Activated T-helper 2 cell treated with anti-CD3 and anti-CD28 coated beads, Interferon-gamma antibody, Interleukin-2, Interleukin-4, amounts not matched to agents 10 μg/mL and 5 μg/mL and 100 μg/mL, durations not matched to agents 14 hours and 24 hours and 36 hours (primary cell): ENCODE measurements around the gene HS2ST1. TPM values are rescaled to one million over a fixed set of nuclear protein-coding genes. Genes with fewer than 3 reads are reported as not detected.
A peak's percentile ranks its signal among the peaks of the same experiment; 100 is the strongest.

ENCODE experiments used
- DNase-seq: peaks from one replicate; pipeline ENCODE4 v3.0.0; 2021; ENCODE audit warnings: low spot score
- H3K27ac Mint-ChIP-seq: one replicate; pipeline ENCODE4 v1.8.0; 2021; ENCODE audit warnings: mixed read lengths
- H3K27me3 Mint-ChIP-seq: one replicate; pipeline ENCODE4 v1.8.0; 2021; ENCODE audit warnings: low read depth, mixed read lengths
- H3K36me3 Mint-ChIP-seq: one replicate; pipeline ENCODE4 v1.8.0; 2021; ENCODE audit warnings: low read depth, mixed read lengths
- H3K4me1 Mint-ChIP-seq: one replicate; pipeline ENCODE4 v1.8.0; 2021; ENCODE audit warnings: low read depth, mixed read lengths
- H3K4me3 Mint-ChIP-seq: one replicate; pipeline ENCODE4 v1.8.0; 2021; ENCODE audit warnings: low read depth, mild to moderate bottlenecking, moderate library complexity, mixed read lengths
- H3K9me3 Mint-ChIP-seq: one replicate; pipeline ENCODE4 v1.8.0; 2021; ENCODE audit warnings: mixed read lengths
- intact Hi-C: fragments of 100-400 bp; cut with micrococcal nuclease; formaldehyde crosslinking; loops from one replicate; pipeline ENCODE4 v1.15.1; 2023
- total RNA-seq: library from RNA; stranded (reverse); gene quantifications from 2 replicates; pipeline ENCODE4 v1.2.3, GENCODE V29; 2022

HS2ST1 gene
- total RNA-seq, 1 donor from 2014 or later, result 28.0 TPM

DNA sequence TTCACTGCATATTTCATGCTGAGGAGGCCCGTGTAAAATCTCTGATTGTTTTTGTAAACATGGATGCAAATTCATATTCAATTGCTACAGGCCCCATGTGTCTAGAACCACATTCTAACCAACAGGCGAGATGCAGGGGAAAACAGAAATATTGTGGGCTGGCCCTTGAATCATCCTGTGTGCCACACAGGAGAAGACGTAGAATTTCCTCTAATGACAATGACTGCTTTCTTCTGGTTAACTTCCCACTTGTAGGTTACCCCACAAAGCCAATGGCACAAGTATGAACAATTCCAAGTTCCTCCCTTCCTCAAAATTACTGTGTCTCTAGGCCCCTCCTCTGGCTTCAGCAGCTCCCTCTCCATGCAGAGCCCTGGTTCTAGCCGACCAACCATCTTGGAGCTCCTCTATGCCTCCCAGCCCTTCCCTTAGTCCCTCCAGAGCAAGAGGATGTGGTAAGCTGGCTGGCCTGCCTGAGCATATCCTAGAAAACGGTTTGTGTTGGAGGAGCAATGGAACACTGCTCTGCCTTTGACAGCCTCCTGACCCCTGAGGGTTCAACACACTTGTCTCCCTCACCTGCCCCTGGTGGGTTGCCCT, 205.2 kb downstream of the HS2ST1 start:
- intact Hi-C loops, result no loop called here
- Mint-ChIP-seq H3K27ac (no peak overlapping the region), H3K9me3 (no peaks in the 10 kb centered on the region), H3K4me3 (no peak overlapping the region), H3K4me1 (peaks cover 11% of the 10 kb centered on the region), H3K36me3 (no peaks in the 10 kb centered on the region), H3K27me3 (peaks cover 4% of the 10 kb centered on the region)
- no peak for DNase-seq

DNA sequence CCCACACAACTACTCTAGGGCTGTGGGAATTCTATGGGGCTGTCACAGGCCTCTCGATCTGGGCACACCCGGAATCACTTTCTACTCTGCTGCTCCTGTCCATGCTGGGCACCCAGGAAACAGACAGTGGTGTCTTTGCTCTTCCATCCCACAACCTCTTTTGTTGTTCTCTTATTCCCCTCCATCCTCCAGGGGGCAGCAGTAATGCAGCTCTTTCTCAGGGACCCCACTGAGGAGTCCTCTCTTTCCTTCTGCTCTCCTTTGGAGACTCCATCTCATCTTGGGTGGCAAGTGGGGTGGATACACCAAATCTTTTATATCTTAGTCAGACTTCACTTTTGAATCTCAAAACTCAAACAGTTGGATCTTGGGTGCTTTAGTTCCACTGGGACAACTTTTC, 206.3 kb downstream of the HS2ST1 start:
- DNase-seq, result no peak
- no peak overlapping the region for H3K4me3 Mint-ChIP-seq
- no peaks in the 10 kb centered on the region for H3K36me3 Mint-ChIP-seq
- no peaks in the 10 kb centered on the region for H3K9me3 Mint-ChIP-seq
- no peak overlapping the region for H3K27ac Mint-ChIP-seq
- H3K4me1 Mint-ChIP-seq, result peaks cover 11% of the 10 kb centered on the region
- intact Hi-C loops, result no loop called here
- peaks cover 4% of the 10 kb centered on the region for H3K27me3 Mint-ChIP-seq

DNA sequence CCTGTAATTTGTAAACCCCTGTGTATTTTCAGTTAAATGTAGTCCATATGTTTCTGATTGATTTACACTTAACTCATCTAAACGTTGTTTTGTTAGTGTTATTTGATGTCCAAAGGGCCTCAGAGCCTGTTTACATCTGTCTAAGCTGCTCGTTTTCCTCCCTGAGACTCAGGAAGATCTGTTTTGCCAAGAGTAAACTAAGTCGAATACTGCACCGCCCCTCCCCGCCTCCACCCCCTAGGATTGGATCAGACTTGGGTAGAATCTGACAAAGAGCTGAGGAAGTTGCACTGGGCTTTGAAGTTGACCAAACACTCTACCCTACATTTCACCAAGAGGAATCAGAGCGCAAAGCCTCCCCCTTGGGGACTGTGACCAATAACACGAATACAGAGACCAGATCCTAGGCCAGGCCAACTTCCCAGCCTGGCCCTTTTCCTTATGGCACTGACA, 207.3 kb downstream of the HS2ST1 start:
- Mint-ChIP-seq H3K9me3 (no peaks in the 10 kb centered on the region), H3K27ac (no peak overlapping the region), H3K4me1 (peaks cover 11% of the 10 kb centered on the region), H3K36me3 (no peaks in the 10 kb centered on the region), H3K4me3 (no peak overlapping the region), H3K27me3 (peaks cover 4% of the 10 kb centered on the region)
- intact Hi-C loops, result no loop called here
- DNase-seq, result no peak

DNA sequence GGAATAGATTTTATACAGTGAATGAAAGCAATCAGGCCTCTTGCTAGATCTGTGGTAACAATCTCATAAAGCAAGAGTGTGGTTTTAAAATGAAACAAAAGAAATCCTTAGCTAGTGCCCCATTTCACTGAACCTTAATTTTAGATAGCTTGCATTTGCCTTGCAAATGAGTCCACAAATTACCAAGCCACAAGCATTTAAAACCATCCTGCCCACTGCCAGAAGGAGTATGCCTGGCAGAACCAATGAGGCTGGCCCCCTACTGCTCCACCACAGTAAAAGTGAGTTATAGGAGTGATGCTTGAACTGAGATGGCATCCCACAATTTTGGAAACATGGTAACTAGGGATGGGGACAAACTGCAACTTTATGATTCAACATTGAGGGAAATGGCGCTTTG, 207.8 kb downstream of the HS2ST1 start:
- H3K4me3 Mint-ChIP-seq, result no peak overlapping the region
- intact Hi-C loops, result no loop called here
- DNase-seq, result no peak
- peaks cover 11% of the 10 kb centered on the region for H3K4me1 Mint-ChIP-seq
- H3K27ac Mint-ChIP-seq, result no peak overlapping the region
- no peaks in the 10 kb centered on the region for H3K9me3 Mint-ChIP-seq
- H3K27me3 Mint-ChIP-seq, result peaks cover 4% of the 10 kb centered on the region
- no peaks in the 10 kb centered on the region for H3K36me3 Mint-ChIP-seq

DNA sequence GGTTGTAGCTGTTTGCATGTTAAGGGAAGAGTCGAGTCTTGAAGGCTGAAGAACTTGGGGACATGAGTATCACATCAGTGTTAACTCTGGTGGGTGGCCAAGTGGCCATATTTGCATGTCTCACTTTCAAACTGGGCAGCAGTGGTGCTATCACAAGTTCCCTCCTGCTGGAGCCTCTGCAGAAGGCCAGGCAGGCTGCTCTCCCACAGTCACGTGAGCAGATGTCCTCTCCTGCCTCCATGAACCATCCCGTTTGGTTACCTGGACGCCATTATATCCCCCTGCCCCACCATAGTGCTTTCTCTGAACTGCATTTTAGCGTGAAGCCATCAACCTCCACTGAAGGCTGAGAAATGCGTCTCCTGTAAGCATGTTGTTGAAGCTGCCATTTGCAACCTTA, 209.2 kb downstream of the HS2ST1 start:
- H3K4me1 Mint-ChIP-seq, result peaks cover 11% of the 10 kb centered on the region
- intact Hi-C loops, result no loop called here
- H3K9me3 Mint-ChIP-seq, result no peaks in the 10 kb centered on the region
- no peaks in the 10 kb centered on the region for H3K36me3 Mint-ChIP-seq
- peaks cover 8% of the 10 kb centered on the region for H3K27me3 Mint-ChIP-seq
- no peak overlapping the region for H3K4me3 Mint-ChIP-seq
- DNase-seq, result no peak
- H3K27ac Mint-ChIP-seq, result no peak overlapping the region

DNA sequence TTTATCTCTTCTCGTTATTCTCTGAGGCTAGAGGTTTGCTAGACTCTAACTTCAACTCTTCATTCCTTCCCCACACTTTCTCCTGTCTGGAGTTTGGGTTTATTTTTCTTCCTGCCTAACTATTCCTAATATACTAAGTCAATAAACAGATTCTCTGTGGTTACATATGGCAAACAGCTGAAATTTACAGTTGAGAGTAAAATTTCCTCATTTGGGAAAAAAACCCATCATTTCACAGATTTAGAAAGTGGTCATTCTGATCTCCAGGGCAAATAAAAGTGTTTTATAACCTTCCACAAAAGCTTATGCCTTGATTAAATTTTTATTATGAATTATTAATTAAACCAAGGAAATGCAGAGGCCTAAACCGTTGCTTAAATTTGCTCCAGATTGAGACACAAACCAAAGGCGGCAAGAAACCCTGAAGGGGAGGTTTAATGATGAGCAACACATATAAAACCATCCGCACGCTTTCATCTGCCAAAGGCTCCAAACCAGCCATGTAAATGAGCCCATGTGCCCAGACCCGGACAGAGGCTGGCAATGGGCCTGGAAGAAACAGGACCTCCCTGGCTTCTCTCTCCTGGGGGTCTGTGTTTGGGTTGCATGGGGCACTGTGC, 212.6 kb downstream of the HS2ST1 start:
- intact Hi-C loops, result no loop called here
- Mint-ChIP-seq H3K4me3 (no peak overlapping the region), H3K4me1 (no peaks in the 10 kb centered on the region), H3K9me3 (no peaks in the 10 kb centered on the region), H3K36me3 (no peaks in the 10 kb centered on the region), H3K27ac (no peak overlapping the region), H3K27me3 (peaks cover 10% of the 10 kb centered on the region)
- no peak for DNase-seq

DNA sequence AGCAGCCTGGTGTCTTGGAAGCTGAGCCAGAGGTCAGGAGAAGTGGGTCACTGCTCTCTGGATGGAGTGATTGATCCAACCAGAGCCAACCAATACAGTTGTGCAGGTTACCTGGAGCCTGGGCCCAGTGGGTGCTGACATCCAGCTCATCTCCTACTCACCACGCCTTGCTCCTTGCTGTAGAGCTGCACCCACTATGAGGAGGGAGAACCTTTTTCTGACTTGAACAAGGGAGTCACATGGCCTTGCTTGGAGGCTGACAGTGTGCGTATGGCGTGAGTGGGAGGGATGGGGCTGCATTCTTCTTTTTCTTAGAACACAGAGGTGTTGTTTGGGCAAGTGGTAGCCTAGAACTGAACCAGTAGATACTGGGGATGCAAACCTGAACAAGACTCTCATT, 213.1 kb downstream of the HS2ST1 start:
- peaks cover 12% of the 10 kb centered on the region for H3K27me3 Mint-ChIP-seq
- no peak overlapping the region for H3K4me3 Mint-ChIP-seq
- no peaks in the 10 kb centered on the region for H3K36me3 Mint-ChIP-seq
- DNase-seq, result no peak
- no peaks in the 10 kb centered on the region for H3K9me3 Mint-ChIP-seq
- intact Hi-C loops, result no loop called here
- H3K27ac Mint-ChIP-seq, result no peak overlapping the region
- H3K4me1 Mint-ChIP-seq, result peaks cover 2% of the 10 kb centered on the region

DNA sequence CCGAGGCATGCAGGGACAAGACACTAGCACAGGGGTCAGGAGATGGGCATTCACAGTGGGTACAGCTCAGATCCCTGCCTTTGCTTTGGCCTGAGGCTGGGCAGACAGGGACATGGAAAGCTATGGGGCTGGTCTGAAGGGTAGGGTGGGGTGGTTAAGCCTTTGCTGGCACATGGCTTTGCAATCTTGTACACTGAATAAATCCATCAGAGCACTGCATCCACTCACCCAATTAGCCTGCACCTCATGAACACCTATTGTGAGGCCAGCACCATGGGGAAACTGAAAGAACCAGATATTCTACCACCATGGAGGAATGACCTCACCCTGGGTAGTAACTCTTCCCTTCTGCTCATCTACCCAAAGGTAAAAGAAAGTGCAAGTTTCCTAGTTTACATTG, 214.6 kb downstream of the HS2ST1 start:
- Mint-ChIP-seq H3K9me3 (no peaks in the 10 kb centered on the region), H3K27ac (no peak overlapping the region), H3K4me3 (no peak overlapping the region), H3K36me3 (no peaks in the 10 kb centered on the region), H3K27me3 (peaks cover 20% of the 10 kb centered on the region), H3K4me1 (peaks cover 3% of the 10 kb centered on the region)
- no peak for DNase-seq
- intact Hi-C loops, result no loop called here

DNA sequence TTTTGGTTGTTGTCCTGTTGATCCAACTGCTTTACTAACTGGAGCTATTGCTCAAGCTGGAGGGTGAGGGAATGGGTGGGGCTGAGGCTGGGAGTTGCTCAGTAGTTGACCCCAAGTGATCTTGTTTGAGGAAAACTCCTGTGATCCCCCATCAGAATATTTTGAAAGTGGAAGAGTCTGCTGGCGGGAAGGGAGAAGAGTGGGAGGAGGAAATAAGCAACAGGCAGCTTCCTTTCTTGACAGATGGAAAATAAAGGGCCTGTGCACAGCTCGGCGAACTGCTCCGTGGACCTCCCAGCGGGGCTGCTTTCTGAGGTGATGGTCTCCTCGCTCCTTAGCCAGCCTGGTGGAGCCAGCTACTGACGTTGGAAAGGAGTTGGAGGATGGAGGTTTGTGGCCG, 215.2 kb downstream of the HS2ST1 start:
- peaks cover 3% of the 10 kb centered on the region for H3K4me1 Mint-ChIP-seq
- H3K36me3 Mint-ChIP-seq, result no peaks in the 10 kb centered on the region
- H3K9me3 Mint-ChIP-seq, result no peaks in the 10 kb centered on the region
- peaks cover 18% of the 10 kb centered on the region for H3K27me3 Mint-ChIP-seq
- H3K4me3 Mint-ChIP-seq, result no peak overlapping the region
- intact Hi-C loops, result loop anchor here (5.0 kb wide), 3 partner anchors 148 to 823 kb away; no protein-coding TSS in a partner anchor
- no peak for DNase-seq
- H3K27ac Mint-ChIP-seq, result no peak overlapping the region

DNA sequence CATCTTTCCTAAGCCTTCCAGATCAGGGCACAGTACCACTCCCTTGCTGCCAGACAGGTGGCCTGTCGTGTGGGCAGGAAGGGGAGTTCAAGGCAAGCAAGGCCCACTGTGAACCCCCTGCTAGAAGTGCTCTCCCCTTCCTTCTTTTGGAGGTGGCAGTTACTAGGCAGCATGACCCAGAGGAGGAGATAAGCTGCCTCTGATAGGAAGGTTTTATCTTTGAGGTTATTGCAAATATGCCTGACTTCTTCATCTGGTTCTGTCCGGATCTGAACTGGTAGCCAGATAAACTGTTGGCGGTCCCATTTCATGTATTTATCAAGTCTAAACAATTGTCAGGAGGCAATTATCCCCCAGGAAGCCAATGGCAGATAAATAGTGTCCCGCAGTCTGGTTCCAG, 216.0 kb downstream of the HS2ST1 start:
- Mint-ChIP-seq H3K9me3 (no peaks in the 10 kb centered on the region), H3K36me3 (no peaks in the 10 kb centered on the region), H3K27ac (no peak overlapping the region), H3K4me1 (peaks cover 3% of the 10 kb centered on the region), H3K27me3 (peaks cover 25% of the 10 kb centered on the region), H3K4me3 (no peak overlapping the region)
- no peak for DNase-seq
- intact Hi-C loops, result loop anchor here (5.0 kb wide), 3 partner anchors 147 to 822 kb away; no protein-coding TSS in a partner anchor

DNA sequence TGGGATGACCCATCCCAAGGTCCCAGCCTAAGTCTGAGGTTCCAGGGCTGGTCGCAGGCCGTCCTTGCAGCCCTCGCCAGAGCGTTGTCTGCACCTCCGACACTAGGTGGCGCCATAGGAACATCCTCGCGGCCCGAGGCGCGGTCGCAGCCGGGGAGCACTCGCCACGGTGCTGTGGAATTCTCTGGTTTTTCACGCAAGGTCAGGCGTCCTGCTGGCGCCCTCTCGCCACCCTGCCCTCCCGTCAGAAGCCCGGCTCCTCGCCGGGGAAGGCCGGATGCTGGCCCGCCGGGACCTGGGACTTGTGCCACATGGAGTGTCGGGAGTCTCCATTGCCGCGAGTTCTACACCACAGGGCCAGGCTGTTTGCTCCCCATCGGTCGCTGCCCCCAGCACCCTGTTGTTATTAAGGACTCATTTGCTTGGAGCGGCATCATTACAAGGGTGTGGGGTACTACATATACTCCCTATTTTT, 217.4 kb downstream of the HS2ST1 start:
- H3K27ac Mint-ChIP-seq, result no peak overlapping the region
- peak; percentile 55 for DNase-seq
- intact Hi-C loops, result loop anchor here (5.0 kb wide), 3 partner anchors 145 to 820 kb away; no protein-coding TSS in a partner anchor
- peak overlapping the region; percentile 71 for H3K4me3 Mint-ChIP-seq
- peaks cover 3% of the 10 kb centered on the region for H3K4me1 Mint-ChIP-seq
- H3K27me3 Mint-ChIP-seq, result peaks cover 32% of the 10 kb centered on the region
- no peaks in the 10 kb centered on the region for H3K36me3 Mint-ChIP-seq
- no peaks in the 10 kb centered on the region for H3K9me3 Mint-ChIP-seq

DNA sequence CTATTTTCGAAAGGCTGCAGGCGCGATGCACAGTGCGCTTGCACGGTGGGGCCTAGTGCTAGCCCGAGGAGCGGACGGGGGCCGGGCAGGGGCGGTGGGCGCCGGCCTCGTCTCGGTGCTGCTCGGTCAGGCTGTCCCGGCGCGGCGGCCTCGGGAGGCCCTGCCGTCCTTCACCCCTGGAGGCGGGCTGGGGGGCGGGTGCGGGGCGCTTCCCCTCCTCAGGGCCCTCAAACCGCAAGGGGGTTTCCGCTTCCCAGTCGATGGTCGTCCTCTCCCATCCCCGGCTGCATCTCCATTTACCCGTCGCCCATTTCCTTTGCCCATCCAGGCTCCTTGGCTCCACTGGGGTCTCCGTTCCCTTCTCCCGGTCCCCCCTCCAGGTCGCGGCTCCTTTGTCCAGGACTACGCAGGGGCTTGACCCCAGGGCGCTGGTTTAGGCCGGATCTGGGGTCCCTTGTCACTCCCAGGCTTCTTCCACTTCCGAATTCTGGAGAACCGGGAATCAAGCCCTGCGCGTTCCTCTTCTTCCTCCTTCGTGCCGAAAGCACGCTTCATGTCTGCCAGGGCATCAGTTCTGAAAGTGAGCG, 217.9 kb downstream of the HS2ST1 start:
- H3K4me3 Mint-ChIP-seq, result peak overlapping the region; percentile 71
- H3K27ac Mint-ChIP-seq, result no peak overlapping the region
- peaks cover 32% of the 10 kb centered on the region for H3K27me3 Mint-ChIP-seq
- intact Hi-C loops, result loop anchor here (5.0 kb wide), 3 partner anchors 145 to 820 kb away; no protein-coding TSS in a partner anchor
- no peaks in the 10 kb centered on the region for H3K9me3 Mint-ChIP-seq
- no peak for DNase-seq
- peaks cover 3% of the 10 kb centered on the region for H3K4me1 Mint-ChIP-seq
- H3K36me3 Mint-ChIP-seq, result no peaks in the 10 kb centered on the region

DNA sequence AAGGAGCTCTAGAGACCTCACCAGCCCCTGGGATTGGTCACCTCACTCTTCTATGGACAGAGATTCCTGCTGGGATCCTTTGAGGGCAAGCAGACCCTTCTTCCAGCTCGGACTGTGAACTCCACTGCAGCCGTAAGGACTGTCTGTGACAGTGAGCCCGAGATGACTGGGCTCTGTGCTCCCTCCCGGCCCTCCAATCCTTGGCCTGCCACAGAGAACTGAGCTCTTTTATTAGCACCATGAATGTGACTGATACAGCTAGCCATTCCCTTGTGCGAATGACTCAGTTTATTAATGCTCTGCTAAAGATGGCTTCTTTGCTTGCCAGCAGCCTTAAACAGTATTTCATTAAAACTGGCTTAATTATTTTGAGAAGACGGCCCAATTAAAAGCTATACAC, 219.6 kb downstream of the HS2ST1 start:
- Mint-ChIP-seq H3K27me3 (peaks cover 33% of the 10 kb centered on the region), H3K27ac (no peak overlapping the region), H3K9me3 (no peaks in the 10 kb centered on the region), H3K4me3 (no peak overlapping the region), H3K4me1 (peaks cover 3% of the 10 kb centered on the region), H3K36me3 (no peaks in the 10 kb centered on the region)
- no peak for DNase-seq
- intact Hi-C loops, result loop anchor here (5.0 kb wide), 3 partner anchors 143 to 818 kb away; no protein-coding TSS in a partner anchor
